BJ (cell line): ENCODE results near the gene PPP2R5E. TPM values are rescaled to one million over a fixed set of nuclear protein-coding genes. Genes with fewer than 3 reads are reported as not detected.

Experiments used
- CTCF ChIA-PET: fragments of 350-600 bp; formaldehyde crosslinking; extraction: SDS; loops from one replicate; lab custom pipeline; 2021; ENCODE audit warnings: antibody characterized with exemption, inconsistent platforms; lab: Yijun Ruan, JAX
- POLR2A ChIA-PET: fragments of 300-600 bp; sonication (Branson Sonifier 250); formaldehyde crosslinking; extraction: SDS; loops from one replicate; lab custom pipeline; 2021; ENCODE audit warnings: antibody characterized with exemption; lab: Charles Lee
- DNase-seq: peaks from one replicate; pipeline ENCODE4 v3.0.0-alpha.2; 2011; ENCODE audit warnings: low read depth
- H3K27me3 ChIP-seq: 2 replicates; pipeline ENCODE4 v1.6.0; 2011; ENCODE audit warnings: low read length; ENCODE audit not compliant: control insufficient read depth, insufficient read depth
- H3K36me3 ChIP-seq: 2 replicates; pipeline ENCODE4 v1.5.1; 2011; ENCODE audit warnings: low read length; ENCODE audit not compliant: control insufficient read depth, insufficient read depth
- H3K4me3 ChIP-seq: 2 replicates; pipeline ENCODE4 v1.5.1; 2011; ENCODE audit warnings: low read depth, mild to moderate bottlenecking, control low read depth, low read length
- polyA plus RNA-seq: library from polyadenylated mRNA; depleted of rRNA; stranded (reverse); fragments of >200 nt; gene quantifications from 2 replicates; pipeline ENCODE4 v1.2.3, GENCODE V29; 2011
- TF ChIP-seq, protein P1 (sequence below): IDR thresholded peaks from 2 replicates; pipeline ENCODE4 v1.5.1; 2011; ENCODE audit warnings: low read depth, mild to moderate bottlenecking, control low read depth, inconsistent platforms, low read length, moderate library complexity; ENCODE audit not compliant: insufficient read depth

Gene PPP2R5E
- polyA plus RNA-seq, 1 experiment: 4.8 TPM

DNA sequence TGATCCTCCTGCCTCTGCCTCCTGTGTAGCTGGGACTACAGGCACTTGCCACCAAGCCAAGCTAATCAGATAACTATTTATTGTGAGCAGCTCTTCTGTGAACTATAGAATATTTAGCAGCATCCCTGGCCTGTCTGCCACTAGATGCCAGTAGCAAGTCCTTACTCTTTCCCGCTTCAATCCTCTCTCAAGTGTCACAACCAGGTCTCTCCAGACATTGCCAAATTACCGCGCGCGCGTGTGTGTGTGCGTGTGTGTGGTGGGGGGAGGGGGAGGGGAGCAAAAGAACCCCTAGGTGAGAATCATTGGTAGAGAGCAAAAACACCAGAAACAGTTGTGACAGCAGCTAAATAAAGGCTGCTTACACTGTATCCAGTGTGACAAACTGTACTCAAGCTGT is 49.9 kb downstream of the PPP2R5E start:
- Histone ChIP-seq H3K27me3 (no peaks in the 10 kb centered on the region), H3K36me3 (no peaks in the 10 kb centered on the region), H3K4me3 (no peak overlapping the region)
- POLR2A ChIA-PET: no interaction called here
- CTCF ChIA-PET: interaction anchor here (1.1 to 1.4 kb wide), 2 partner anchors 18 to 105 kb away, joined by 3 to 5 read pairs; no protein-coding TSS in a partner anchor
- no peak for DNase-seq
- TF ChIP-seq, protein P1, sequence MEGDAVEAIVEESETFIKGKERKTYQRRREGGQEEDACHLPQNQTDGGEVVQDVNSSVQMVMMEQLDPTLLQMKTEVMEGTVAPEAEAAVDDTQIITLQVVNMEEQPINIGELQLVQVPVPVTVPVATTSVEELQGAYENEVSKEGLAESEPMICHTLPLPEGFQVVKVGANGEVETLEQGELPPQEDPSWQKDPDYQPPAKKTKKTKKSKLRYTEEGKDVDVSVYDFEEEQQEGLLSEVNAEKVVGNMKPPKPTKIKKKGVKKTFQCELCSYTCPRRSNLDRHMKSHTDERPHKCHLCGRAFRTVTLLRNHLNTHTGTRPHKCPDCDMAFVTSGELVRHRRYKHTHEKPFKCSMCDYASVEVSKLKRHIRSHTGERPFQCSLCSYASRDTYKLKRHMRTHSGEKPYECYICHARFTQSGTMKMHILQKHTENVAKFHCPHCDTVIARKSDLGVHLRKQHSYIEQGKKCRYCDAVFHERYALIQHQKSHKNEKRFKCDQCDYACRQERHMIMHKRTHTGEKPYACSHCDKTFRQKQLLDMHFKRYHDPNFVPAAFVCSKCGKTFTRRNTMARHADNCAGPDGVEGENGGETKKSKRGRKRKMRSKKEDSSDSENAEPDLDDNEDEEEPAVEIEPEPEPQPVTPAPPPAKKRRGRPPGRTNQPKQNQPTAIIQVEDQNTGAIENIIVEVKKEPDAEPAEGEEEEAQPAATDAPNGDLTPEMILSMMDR: peak; percentile 43

DNA sequence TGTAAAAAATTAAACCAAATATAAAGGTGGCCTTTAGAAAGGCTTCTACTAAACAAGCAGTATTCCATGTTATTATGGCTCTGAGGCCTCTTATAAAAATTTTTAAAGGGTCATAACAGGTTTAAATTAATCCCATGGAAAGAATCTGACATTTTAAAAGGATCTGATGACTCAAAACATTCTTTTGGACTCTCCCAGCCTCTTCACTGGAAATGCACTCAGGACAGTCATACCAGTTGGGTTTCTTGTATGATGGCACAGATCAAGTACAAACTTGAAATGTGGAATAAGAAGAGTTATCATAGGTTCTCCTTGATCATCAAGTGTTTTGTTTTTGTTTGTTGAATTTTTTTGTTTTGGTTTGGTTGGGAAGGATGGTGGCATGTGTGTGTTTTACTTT is 50.8 kb downstream of the PPP2R5E start:
- POLR2A ChIA-PET: no interaction called here
- Histone ChIP-seq H3K36me3 (no peaks in the 10 kb centered on the region), H3K27me3 (no peaks in the 10 kb centered on the region), H3K4me3 (no peak overlapping the region)
- CTCF ChIA-PET: interaction anchor here (1.1 to 1.4 kb wide), 2 partner anchors 19 to 104 kb away, joined by 3 to 5 read pairs; no protein-coding TSS in a partner anchor
- DNase-seq: peak; percentile 81
- TF ChIP-seq, protein P1: no peak

DNA sequence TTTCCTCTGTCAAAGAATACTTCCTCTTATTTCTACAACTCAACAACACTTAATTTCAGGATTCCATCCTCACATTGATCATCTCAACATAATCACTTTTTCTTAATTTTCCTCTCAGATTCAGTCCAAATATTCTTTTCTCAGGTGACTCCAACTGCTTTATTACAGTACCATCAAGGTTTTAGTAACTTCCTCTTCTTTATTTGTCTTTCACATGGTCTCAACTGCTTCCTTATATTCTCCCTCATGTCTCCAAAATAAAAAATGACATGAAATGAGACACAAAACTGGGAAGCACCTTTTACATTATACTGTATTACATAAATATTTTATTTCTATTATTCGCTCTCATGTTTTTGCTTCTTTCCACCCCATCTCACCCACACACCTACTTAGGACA is 55.5 kb downstream of the PPP2R5E start:
- Histone ChIP-seq H3K36me3 (no peaks in the 10 kb centered on the region), H3K27me3 (no peaks in the 10 kb centered on the region), H3K4me3 (no peak overlapping the region)
- ChIA-PET CTCF (no interaction called here), POLR2A (no interaction called here)
- TF ChIP-seq, protein P1: no peak
- DNase-seq: no peak

DNA sequence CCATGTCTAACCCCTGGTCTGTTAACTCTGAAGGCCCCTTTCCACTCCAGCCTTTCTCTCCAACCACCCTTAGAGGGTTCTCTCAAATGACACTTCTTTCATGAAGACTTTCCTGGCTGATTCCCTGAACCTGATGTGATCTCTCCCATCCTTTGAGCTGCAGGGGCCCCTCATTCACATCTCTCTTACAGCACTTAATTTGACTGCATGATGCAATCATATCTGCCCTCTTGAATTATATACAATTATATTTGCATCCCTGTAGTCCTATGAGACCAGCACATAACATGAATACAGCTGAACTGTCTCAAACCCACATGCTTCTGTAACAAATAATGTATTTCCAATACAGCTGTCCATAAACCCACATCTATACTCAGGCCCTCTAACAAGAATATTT is 56.4 kb downstream of the PPP2R5E start:
- POLR2A ChIA-PET: no interaction called here
- Histone ChIP-seq H3K27me3 (no peaks in the 10 kb centered on the region), H3K36me3 (no peaks in the 10 kb centered on the region), H3K4me3 (no peak overlapping the region)
- no peak for DNase-seq
- CTCF ChIA-PET: no interaction called here
- TF ChIP-seq, protein P1: no peak

DNA sequence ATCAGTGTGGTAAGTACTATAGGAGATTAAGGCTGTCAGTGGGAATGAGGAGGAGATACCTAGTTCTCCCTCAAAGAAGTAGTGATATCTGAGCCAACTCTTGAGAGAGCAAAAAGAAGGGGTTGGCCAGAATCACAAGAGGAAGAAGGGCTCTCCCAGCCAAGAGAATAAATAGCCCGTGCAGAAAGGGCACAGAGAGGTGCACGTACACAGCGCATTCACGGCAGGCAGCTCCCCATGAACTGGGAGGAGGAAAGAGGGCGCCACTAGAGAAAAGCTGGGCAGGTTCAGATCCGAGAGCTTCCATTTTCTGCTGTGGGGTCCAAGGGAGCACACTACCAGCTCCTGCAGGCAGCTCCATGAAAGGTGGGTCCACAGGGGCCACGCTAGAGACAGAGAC is 59.9 kb downstream of the PPP2R5E start:
- Histone ChIP-seq H3K4me3 (no peak overlapping the region), H3K36me3 (no peaks in the 10 kb centered on the region), H3K27me3 (no peaks in the 10 kb centered on the region)
- TF ChIP-seq, protein P1: no peak
- DNase-seq: no peak
- CTCF ChIA-PET: interaction anchor here (0.9 kb wide), 1 partner anchor 94 kb away, joined by 4 read pairs; no protein-coding TSS in a partner anchor
- POLR2A ChIA-PET: no interaction called here
